ENCODE data around the gene GPR157. TPM values are rescaled to one million over a fixed set of nuclear protein-coding genes. Genes with fewer than 3 reads are reported as not detected.
"Not testable (repeated sequence)": the region's sequence is repeated elsewhere in the genome, so short reads cannot be mapped to it uniquely, and the experiment has no call there.

Gene GPR157
- total RNA-seq, 1 donor from 2014 or later, result 5.4 TPM

- Histone ChIP-seq H3K79me2 (ENCODE audit: insufficient read depth, low read length) (peaks cover 18% of the 10 kb centered on the region), H3K27me3 (ENCODE audit: insufficient read depth, low read length) (no peaks in the 10 kb centered on the region), H2AFZ (ENCODE audit: low read depth, low read length) (no peak overlapping the region), H3K4me2 (ENCODE audit: low read length) (peak overlapping the region; percentile 34), H3K9me3 (ENCODE audit: insufficient read depth, low read depth, low read length) (no peaks in the 10 kb centered on the region), H4K20me1 (ENCODE audit: insufficient read depth, low read length) (peaks cover 76% of the 10 kb centered on the region), H3K4me3 (ENCODE audit: insufficient read depth, low read depth, low read length) (no peak overlapping the region), H3K9ac (ENCODE audit: low read length) (peak overlapping the region; percentile 39), H3K36me3 (ENCODE audit: insufficient read depth, low read length) (peaks cover 14% of the 10 kb centered on the region), H3K27ac (ENCODE audit: low read depth, low read length) (peak overlapping the region; percentile 44), H3K4me1 (ENCODE audit: insufficient read depth, low read length) (peaks cover 33% of the 10 kb centered on the region)
- H3K27ac Mint-ChIP-seq (ENCODE audit: unreplicated experiment), result peak overlapping the region; percentile 83
- no peak for DNase-seq (ENCODE audit: low read depth)
- FAIRE-seq, result no peak
- TF ChIP-seq EZH2 (IDR thresholded peaks at IDR 0.05; ENCODE audit: insufficient read depth, low read length) (no peak), CTCF (IDR thresholded peaks at IDR 0.05; ENCODE audit: insufficient read depth, low read depth, low read length) (no peak)
- no peaks in the 10 kb centered on the region for H3K27me3 Mint-ChIP-seq (ENCODE audit: low read depth, unreplicated experiment)
- no peak overlapping the region for H3K4me3 Mint-ChIP-seq (ENCODE audit: unreplicated experiment)
- H3K36me3 Mint-ChIP-seq (ENCODE audit: low read depth, unreplicated experiment), result peaks cover 27% of the 10 kb centered on the region
- H3K9me3 Mint-ChIP-seq (ENCODE audit: unreplicated experiment), result no peaks in the 10 kb centered on the region
- peaks cover 22% of the 10 kb centered on the region for H3K4me1 Mint-ChIP-seq (ENCODE audit: low read depth, unreplicated experiment)
Measured at GRCh38 chr1:9145714-9146113, 16.8 kb upstream of the GPR157 start.

GRCh38 chr1:9145021-9145668, 16.2 kb upstream of the GPR157 start:
- no peaks in the 10 kb centered on the region for H3K9me3 Mint-ChIP-seq (ENCODE audit: unreplicated experiment)
- DNase-seq (ENCODE audit: low read depth) (peak; percentile 71), FAIRE-seq (no peak)
- Histone ChIP-seq H3K27ac (ENCODE audit: low read depth, low read length) (peak overlapping the region; percentile 44), H3K4me3 (ENCODE audit: insufficient read depth, low read depth, low read length) (no peak overlapping the region), H2AFZ (ENCODE audit: low read depth, low read length) (no peak overlapping the region), H4K20me1 (ENCODE audit: insufficient read depth, low read length) (peaks cover 70% of the 10 kb centered on the region), H3K36me3 (ENCODE audit: insufficient read depth, low read length) (peaks cover 9% of the 10 kb centered on the region), H3K27me3 (ENCODE audit: insufficient read depth, low read length) (no peaks in the 10 kb centered on the region), H3K9me3 (ENCODE audit: insufficient read depth, low read depth, low read length) (no peaks in the 10 kb centered on the region), H3K9ac (ENCODE audit: low read length) (peak overlapping the region; percentile 39), H3K79me2 (ENCODE audit: insufficient read depth, low read length) (peaks cover 13% of the 10 kb centered on the region), H3K4me2 (ENCODE audit: low read length) (peak overlapping the region; percentile 34), H3K4me1 (ENCODE audit: insufficient read depth, low read length) (peaks cover 33% of the 10 kb centered on the region)
- H3K4me3 Mint-ChIP-seq (ENCODE audit: unreplicated experiment), result no peak overlapping the region
- peaks cover 22% of the 10 kb centered on the region for H3K4me1 Mint-ChIP-seq (ENCODE audit: low read depth, unreplicated experiment)
- H3K27me3 Mint-ChIP-seq (ENCODE audit: low read depth, unreplicated experiment), result no peaks in the 10 kb centered on the region
- no peak for TF ChIP-seq EZH2 (IDR thresholded peaks at IDR 0.05; ENCODE audit: insufficient read depth, low read length)
- TF ChIP-seq CTCF (IDR thresholded peaks at IDR 0.05; ENCODE audit: insufficient read depth, low read depth, low read length), result no peak
- peaks cover 23% of the 10 kb centered on the region for H3K36me3 Mint-ChIP-seq (ENCODE audit: low read depth, unreplicated experiment)
- H3K27ac Mint-ChIP-seq (ENCODE audit: unreplicated experiment), result peak overlapping the region; percentile 83

- H3K4me1 Mint-ChIP-seq (ENCODE audit: low read depth, unreplicated experiment), result peaks cover 18% of the 10 kb centered on the region
- not testable (repeated sequence) for DNase-seq (ENCODE audit: low read depth); FAIRE-seq; H3K4me3 ChIP-seq (ENCODE audit: insufficient read depth, low read depth, low read length); H3K27me3 Mint-ChIP-seq (ENCODE audit: low read depth, unreplicated experiment); H3K9me3 Mint-ChIP-seq (ENCODE audit: unreplicated experiment); H3K9ac ChIP-seq (ENCODE audit: low read length); H3K4me3 Mint-ChIP-seq (ENCODE audit: unreplicated experiment); H2AFZ ChIP-seq (ENCODE audit: low read depth, low read length); H3K27ac Mint-ChIP-seq (ENCODE audit: unreplicated experiment); H3K4me2 ChIP-seq (ENCODE audit: low read length); H3K27ac ChIP-seq (ENCODE audit: low read depth, low read length); H3K9me3 ChIP-seq (ENCODE audit: insufficient read depth, low read depth, low read length); H3K27me3 ChIP-seq (ENCODE audit: insufficient read depth, low read length); H3K36me3 ChIP-seq (ENCODE audit: insufficient read depth, low read length); H3K79me2 ChIP-seq (ENCODE audit: insufficient read depth, low read length)
- H3K36me3 Mint-ChIP-seq (ENCODE audit: low read depth, unreplicated experiment), result peaks cover 21% of the 10 kb centered on the region
- H3K4me1 ChIP-seq (ENCODE audit: insufficient read depth, low read length), result peaks cover 27% of the 10 kb centered on the region
- H4K20me1 ChIP-seq (ENCODE audit: insufficient read depth, low read length), result peaks cover 64% of the 10 kb centered on the region
Measured at GRCh38 chr1:9144494-9144893, 15.6 kb upstream of the GPR157 start.
